GM19023 (cell line): Measurements from ENCODE around the gene KRTAP8-1.

Experiments used
- ATAC-seq: cut with Tn5 transposase; IDR thresholded peaks from one replicate; pipeline ENCODE4 v1.9.1; 2021; ENCODE audit warnings: mild to moderate bottlenecking, moderate library complexity; ENCODE audit not compliant: unreplicated experiment

KRTAP8-1 gene

GRCh38 chr21:30813174-30813573, at the start of gene KRTAP8-1:
Gene KRTAP8-1 (minus strand): TSS chr21:30813274. CDS start chr21:30813220, 54 bp downstream.
- ATAC-seq, result no peak

GRCh38 chr21:30847627-30848500, 34.8 kb upstream of the KRTAP8-1 start:
- ATAC-seq, result no peak

- ATAC-seq, result no peak
Measured at GRCh38 chr21:30842990-30843389, 29.9 kb upstream of the KRTAP8-1 start.

- ATAC-seq, result no peak
Measured at GRCh38 chr21:30839304-30839703, 26.2 kb upstream of the KRTAP8-1 start.

- no peak for ATAC-seq
Measured at GRCh38 chr21:30838536-30838935, 25.5 kb upstream of the KRTAP8-1 start.

- no peak for ATAC-seq
Measured at GRCh38 chr21:30831194-30831765, 18.2 kb upstream of the KRTAP8-1 start.

GRCh38 chr21:30829659-30830058, 16.6 kb upstream of the KRTAP8-1 start, which contains the start of gene KRTAP7-1:
Gene KRTAP7-1 (minus strand): TSS chr21:30829759. CDS start chr21:30829698, 61 bp downstream.
- ATAC-seq, result no peak

GRCh38 chr21:30818837-30819610, 6.0 kb upstream of the KRTAP8-1 start:
- no peak for ATAC-seq

GRCh38 chr21:30800605-30801004, 12.5 kb downstream of the KRTAP8-1 start:
- ATAC-seq, result no peak

- ATAC-seq, result no peak
Measured at GRCh38 chr21:30793581-30794314, 19.3 kb downstream of the KRTAP8-1 start.

GRCh38 chr21:30779249-30779648, 33.8 kb downstream of the KRTAP8-1 start:
- ATAC-seq, result no peak

- ATAC-seq, result no peak
Measured at GRCh38 chr21:30769724-30770431, 43.2 kb downstream of the KRTAP8-1 start.
